Peyer's patch (tissue), 4 donors: ENCODE data around the gene KCNN3. TPM values are rescaled to one million over a fixed set of nuclear protein-coding genes. Genes with fewer than 3 reads are reported as not detected.

Experiments used
- DNase-seq, 3 donors: peaks; one replicate each; pipeline ENCODE4 v3.0.0-alpha.2; 2017 to 2019
- H3K27ac ChIP-seq, 4 donors: fragments of 200-600 bp; sonication (generic); one replicate each; pipeline ENCODE4 v1.5.1; 2016 to 2019
- H3K27me3 ChIP-seq, 2 donors: fragments of 200-600 bp; sonication (generic); one replicate each; pipeline ENCODE4 v1.5.1; 2019
- H3K36me3 ChIP-seq, 3 donors: fragments of 200-600 bp; sonication (generic); one replicate each; pipeline ENCODE4 v1.5.1; 2016 to 2019
- H3K4me1 ChIP-seq, 4 donors: fragments of 200-600 bp; sonication (generic); one replicate each; pipeline ENCODE4 v1.5.1; 2016 to 2019
- H3K4me3 ChIP-seq, 4 donors: fragments of 200-600 bp; sonication (generic); 1 replicate in 3 of 4; 2 replicates in 1 of 4; pipeline ENCODE4 v1.5.1; 2016 to 2019; ENCODE audit warnings: mild to moderate bottlenecking in 1 of 4
- H3K9me3 ChIP-seq, 4 donors: fragments of 200-600 bp; sonication (generic); one replicate each; pipeline ENCODE4 v1.5.1; 2016 to 2019; ENCODE audit warnings: mild to moderate bottlenecking in 1 of 4
- POLR2A ChIP-seq, 2 donors: fragments of 450-650 bp; IDR thresholded peaks; one replicate each; pipeline ENCODE4 v1.5.1; 2017; ENCODE audit warnings: antibody characterized with exemption in 2 of 2, mild to moderate bottlenecking in 2 of 2, moderate library complexity in 2 of 2
- total RNA-seq, 4 donors: library from RNA; depleted of rRNA; stranded (reverse); fragments of >200 nt; gene quantifications; one replicate each; pipeline ENCODE4 v1.1.0, GENCODE V29; 2016
- TF ChIP-seq, protein P1 (sequence below), 6 experiments: fragments of 450-650 bp in 4 of 6; fragments of 200-600 bp in 2 of 6; sonication (generic) in 1 of 6; IDR thresholded peaks; one replicate each; pipeline ENCODE4 v1.5.1; 2017 to 2019; ENCODE audit warnings: antibody characterized with exemption in 6 of 6, mild to moderate bottlenecking in 3 of 6, moderate library complexity in 1 of 6

KCNN3 gene
- total RNA-seq, 4 donors from 2014 or later = 0.85 to 1.7 (median 1.2) TPM

DNA sequence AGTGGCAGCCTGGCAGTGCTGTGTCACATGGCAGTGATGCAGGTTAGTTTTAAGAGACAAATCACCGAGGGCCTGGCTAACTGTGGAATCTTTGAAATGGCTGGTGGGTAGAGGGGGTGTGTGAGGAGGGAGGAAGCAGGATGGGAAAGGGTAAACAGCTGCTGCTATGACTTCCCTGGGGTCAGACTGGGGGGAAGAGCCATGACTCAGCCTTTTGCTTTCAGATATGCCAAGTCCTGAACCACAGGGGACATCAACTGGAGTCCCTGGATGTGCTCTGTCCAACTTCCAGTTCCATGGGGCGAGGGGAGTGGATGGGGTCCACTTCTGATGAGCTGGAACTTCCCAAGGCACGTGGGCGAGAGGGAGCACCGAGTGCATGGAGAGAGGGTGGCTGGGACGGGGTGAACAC lies 141.0 kb downstream of the KCNN3 start:
- DNase-seq = no peak
- H3K4me3 ChIP-seq = no peak overlapping the region
- no peaks in the 10 kb centered on the region for H3K27me3 ChIP-seq
- TF ChIP-seq, protein P1, sequence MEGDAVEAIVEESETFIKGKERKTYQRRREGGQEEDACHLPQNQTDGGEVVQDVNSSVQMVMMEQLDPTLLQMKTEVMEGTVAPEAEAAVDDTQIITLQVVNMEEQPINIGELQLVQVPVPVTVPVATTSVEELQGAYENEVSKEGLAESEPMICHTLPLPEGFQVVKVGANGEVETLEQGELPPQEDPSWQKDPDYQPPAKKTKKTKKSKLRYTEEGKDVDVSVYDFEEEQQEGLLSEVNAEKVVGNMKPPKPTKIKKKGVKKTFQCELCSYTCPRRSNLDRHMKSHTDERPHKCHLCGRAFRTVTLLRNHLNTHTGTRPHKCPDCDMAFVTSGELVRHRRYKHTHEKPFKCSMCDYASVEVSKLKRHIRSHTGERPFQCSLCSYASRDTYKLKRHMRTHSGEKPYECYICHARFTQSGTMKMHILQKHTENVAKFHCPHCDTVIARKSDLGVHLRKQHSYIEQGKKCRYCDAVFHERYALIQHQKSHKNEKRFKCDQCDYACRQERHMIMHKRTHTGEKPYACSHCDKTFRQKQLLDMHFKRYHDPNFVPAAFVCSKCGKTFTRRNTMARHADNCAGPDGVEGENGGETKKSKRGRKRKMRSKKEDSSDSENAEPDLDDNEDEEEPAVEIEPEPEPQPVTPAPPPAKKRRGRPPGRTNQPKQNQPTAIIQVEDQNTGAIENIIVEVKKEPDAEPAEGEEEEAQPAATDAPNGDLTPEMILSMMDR (IDR thresholded peaks at IDR 0.05) = no peak
- no peak for TF ChIP-seq POLR2A (IDR thresholded peaks at IDR 0.05)
- peaks cover 0 to 30% (median 0%) of the 10 kb centered on the region in 4 donors for H3K4me1 ChIP-seq
- H3K27ac ChIP-seq = peak overlapping the region in 1 of 4 donors; percentile 64
- H3K9me3 ChIP-seq = no peaks in the 10 kb centered on the region
- H3K36me3 ChIP-seq = no peaks in the 10 kb centered on the region

DNA sequence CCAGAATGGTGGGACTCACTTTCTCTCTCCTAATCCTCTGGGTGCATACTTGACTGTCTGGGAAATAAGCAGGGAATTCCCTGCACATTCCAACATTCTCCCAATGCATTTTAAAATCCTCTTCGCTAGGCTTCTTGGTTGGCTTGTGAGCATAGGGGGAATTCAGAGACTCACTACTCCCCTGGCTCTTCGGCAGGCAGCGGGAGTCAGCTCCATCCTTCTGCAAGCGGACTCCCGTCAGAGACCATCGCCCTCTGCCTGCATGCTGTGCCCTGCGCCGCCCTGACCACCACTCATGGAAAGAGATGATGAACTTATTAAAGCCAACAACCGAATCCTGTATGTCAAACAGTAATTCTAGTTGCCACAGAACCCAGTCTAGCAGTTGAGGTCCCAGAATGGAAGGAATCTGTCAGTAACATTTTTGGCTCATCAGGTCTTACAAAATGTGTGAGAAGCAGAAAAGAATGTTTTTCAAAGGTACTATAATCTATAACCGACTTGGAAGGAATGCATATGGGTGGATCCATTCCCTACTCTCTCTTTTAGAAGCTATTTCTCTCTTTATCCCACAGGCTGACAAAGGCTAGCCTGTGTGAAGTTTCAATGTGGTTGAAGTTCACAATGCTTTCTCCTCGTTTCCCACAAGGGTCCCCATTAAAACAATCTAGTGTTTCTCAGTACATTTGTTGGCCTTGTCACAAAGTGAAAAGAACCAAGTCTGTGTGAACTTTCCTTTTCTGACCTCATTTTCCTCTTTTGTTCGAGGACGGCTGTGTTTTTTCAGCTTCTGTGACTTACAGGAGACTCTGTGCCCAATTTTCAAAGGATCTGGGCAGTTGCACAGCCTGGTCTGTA lies 143.0 kb downstream of the KCNN3 start:
- Histone ChIP-seq H3K27ac (peak overlapping the region in 1 of 4 donors; percentile 64), H3K4me1 (peaks cover 0 to 30% (median 0%) of the 10 kb centered on the region in 4 donors)

DNA sequence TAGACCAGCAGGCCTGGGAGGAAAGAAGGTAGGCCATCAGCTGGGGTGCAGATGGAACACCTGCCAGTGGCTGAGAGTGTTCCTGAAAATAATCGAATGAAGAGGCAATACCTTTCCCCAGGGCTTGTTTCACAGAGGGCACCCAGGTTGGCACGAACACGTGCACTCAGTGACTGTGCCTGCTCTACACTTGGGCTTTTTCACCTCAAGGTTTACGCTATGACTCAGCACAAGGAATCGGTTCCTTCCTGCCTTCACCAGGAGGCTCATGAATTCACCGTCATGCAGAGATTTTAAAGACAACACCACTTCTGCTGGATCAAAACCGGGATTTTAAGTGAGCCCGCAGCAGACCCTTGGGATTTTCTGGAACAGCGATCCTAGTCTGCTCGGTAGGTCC lies 143.6 kb downstream of the KCNN3 start:
- TF ChIP-seq POLR2A (IDR thresholded peaks at IDR 0.05) = no peak
- TF ChIP-seq, protein P1 (IDR thresholded peaks at IDR 0.05) = no peak
- no peak for DNase-seq
- Histone ChIP-seq H3K9me3 (no peaks in the 10 kb centered on the region), H3K27me3 (no peaks in the 10 kb centered on the region), H3K4me1 (peaks cover 0 to 30% (median 0%) of the 10 kb centered on the region in 4 donors), H3K36me3 (no peaks in the 10 kb centered on the region), H3K27ac (peak overlapping the region in 1 of 4 donors; percentile 25), H3K4me3 (no peak overlapping the region)

More for the DNA sequence above, 143.0 kb downstream of the KCNN3 start:
- no peak for DNase-seq
- no peak overlapping the region for H3K4me3 ChIP-seq
- H3K36me3 ChIP-seq = no peaks in the 10 kb centered on the region
- H3K27me3 ChIP-seq = no peaks in the 10 kb centered on the region
- TF ChIP-seq POLR2A (IDR thresholded peaks at IDR 0.05) = no peak
- TF ChIP-seq, protein P1 (IDR thresholded peaks at IDR 0.05) = no peak
- no peaks in the 10 kb centered on the region for H3K9me3 ChIP-seq

DNA sequence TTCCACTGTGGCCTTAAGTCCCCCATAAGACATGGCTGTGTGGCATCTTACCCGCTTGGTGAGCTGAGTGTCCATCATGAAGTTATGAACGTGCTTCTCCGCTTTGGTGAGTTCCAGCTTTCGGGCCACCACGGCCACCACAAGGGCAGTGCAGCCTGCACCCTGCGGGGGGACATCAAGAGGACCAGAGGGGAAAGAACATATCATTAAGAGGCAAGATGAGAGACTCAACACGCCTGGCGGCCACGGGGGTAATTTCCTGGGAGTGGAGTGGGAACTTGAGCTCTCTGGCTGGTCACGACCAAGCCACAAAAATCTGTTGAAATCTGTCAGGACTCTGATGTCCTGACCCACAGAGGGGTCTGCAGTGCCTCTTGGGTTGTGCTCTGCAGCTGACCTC lies 144.2 kb downstream of the KCNN3 start:
- Histone ChIP-seq H3K27ac (peak overlapping the region in 1 of 4 donors; percentile 25), H3K4me3 (no peak overlapping the region)
- TF ChIP-seq, protein P1 (IDR thresholded peaks at IDR 0.05) = no peak
- TF ChIP-seq POLR2A (IDR thresholded peaks at IDR 0.05) = no peak

DNA sequence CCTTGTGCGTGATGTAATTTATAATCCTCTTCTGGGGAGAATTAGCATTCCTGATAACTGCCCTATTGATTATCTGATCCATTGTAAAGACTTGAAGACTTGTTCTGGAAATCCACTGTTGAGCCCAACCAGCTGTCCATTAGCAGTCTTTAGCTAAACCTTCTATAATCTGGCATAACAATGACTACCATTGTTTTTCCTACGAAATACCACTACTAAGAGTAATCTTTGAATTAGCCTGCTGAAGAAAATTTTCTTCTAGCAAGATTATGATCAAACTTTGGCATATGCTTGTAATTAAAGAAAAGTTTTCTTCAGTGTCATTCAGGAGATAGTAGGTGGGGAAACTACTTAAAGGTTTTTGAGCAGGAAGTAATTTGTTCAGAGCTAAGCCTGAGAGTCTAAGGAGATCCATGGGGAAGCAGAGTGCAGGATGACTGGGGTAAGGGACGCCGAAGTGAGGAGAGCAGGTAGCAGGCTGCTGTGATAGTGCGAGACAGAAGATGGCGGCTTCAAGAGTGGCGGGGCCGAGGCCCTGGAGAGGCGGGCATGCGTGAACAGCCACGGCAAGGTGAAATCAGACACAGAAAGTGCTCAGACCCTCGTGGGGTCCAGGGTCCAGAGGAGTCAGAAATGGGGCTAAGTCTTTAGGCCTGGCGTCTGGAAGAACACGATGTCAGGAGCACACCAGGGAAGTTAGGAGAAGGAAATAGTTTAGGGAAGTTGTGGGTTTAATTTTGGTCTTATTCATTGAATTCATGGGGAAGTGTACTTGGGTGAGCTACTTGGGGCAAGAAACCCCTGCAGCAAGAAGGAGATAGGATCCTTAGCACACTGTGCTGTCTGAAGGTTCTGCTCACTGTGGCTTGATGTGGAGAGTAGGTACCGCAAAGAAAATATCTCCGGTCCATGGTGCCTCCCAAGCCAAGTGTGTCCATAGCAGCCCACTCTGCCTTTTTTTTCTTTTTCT lies 149.5 kb downstream of the KCNN3 start:
- TF ChIP-seq, protein P1 (IDR thresholded peaks at IDR 0.05) = no peak
- TF ChIP-seq POLR2A (IDR thresholded peaks at IDR 0.05) = no peak
- Histone ChIP-seq H3K4me1 (no peaks in the 10 kb centered on the region), H3K27ac (no peak overlapping the region), H3K4me3 (no peak overlapping the region), H3K27me3 (no peaks in the 10 kb centered on the region), H3K9me3 (no peaks in the 10 kb centered on the region), H3K36me3 (no peaks in the 10 kb centered on the region)
- DNase-seq = no peak

More for the DNA sequence above, 144.2 kb downstream of the KCNN3 start:
- Histone ChIP-seq H3K9me3 (no peaks in the 10 kb centered on the region), H3K36me3 (no peaks in the 10 kb centered on the region), H3K4me1 (peaks cover 0 to 29% (median 0%) of the 10 kb centered on the region in 4 donors), H3K27me3 (no peaks in the 10 kb centered on the region)
- DNase-seq = no peak
